GM18519 (cell line): ENCODE data around the gene ADAM10.

Experiments used
- ATAC-seq: cut with Tn5 transposase; IDR thresholded peaks from one replicate; pipeline ENCODE4 v1.9.1; 2021; ENCODE audit warnings: mild to moderate bottlenecking, moderate library complexity; ENCODE audit not compliant: unreplicated experiment, low FRiP score

The ADAM10 gene

DNA sequence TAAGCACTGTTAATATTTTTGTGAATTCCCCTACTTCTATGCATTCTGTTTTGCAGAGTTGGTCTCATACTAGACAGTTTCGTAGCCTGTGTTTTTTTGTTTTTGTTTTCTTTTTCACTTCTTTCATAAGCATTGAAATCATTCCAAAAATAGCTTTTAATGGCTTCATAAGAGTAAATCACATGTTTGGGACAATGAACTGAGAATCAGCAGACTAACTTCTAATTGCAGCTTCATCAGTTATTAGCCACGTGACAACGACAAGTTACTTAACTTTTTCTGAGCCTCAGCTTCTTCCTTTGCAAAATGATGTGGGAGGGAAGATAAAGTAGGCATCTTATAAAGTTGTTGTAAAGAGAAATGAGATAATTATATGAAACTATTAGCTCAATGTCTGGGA, 193.0 kb downstream of the ADAM10 start:
- ATAC-seq = no peak

DNA sequence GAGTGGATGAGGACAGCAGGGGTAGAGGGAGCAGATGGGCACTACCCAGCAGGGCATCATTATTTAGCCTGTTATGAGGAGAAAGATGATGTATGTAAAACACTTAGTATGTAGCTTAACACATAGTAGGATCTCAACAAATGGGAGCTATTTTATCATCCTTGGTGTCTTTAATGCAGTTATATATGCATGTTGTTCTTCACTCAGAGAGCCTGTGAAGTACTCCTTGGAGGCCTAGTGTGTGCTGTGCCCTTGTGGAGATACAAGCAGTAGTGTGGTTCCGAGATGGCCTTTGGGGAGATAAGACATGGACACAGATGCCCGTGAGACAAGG, 193.5 kb downstream of the ADAM10 start:
- ATAC-seq = no peak

DNA sequence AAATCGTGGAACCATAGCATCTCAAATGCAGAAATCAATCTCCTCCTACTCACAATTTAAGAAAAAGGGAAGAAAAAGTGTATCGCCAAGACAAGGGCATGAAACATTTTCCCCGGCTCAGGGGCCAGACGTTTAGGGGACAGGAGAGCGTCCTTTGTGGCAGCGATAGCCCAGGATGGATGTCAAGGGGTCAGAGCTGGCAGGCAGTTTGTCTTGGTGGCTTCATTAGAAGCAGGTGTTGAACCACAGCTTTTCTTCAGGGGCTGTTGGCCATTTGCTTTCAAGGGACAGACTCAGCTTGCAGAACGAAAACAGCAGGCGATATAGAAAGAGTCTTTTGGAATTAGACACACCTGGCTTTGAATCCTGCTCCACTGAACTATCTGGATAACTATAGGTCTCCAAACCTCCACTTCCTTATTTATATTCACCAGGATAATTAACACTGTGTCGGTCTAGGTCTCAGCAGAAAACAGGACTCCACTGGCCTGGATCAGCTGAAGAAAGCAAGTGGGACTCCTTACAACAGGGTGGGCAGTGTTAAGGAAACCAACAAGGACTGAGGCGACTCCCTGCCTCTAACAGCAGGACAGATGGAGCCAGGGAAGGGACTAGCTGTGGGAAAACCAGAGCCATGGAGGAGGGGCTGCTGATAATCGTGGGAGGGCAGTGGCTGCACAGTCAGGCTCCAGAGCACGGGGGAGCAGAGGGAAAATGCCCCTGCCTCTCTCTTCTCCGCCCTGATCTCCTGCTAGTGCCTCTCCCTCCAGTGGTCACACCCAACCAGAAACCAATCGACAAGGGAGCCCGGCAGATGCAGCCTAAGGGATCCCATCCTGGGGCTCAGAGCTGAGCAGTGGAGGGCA, 194.1 kb downstream of the ADAM10 start:
- no peak for ATAC-seq

DNA sequence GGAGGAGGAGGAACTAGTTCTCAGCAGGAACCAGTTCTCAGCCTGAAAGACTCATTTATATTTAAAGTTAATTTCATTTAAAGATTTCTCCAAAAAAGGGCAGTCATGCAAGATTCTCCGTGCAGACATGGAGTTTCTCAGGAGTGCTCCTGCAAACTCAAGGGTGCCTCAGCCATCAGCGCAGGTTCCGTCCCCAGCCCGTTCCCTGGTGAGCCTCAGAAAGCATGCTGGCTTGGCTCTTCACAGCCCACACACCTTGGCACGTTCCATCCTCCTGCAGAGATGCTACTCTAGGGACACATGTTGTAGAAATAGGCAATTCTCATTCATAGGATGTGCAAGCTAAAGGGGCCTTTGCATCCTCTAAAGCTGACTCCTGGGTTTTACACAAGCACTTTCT, 194.7 kb downstream of the ADAM10 start:
- no peak for ATAC-seq

DNA sequence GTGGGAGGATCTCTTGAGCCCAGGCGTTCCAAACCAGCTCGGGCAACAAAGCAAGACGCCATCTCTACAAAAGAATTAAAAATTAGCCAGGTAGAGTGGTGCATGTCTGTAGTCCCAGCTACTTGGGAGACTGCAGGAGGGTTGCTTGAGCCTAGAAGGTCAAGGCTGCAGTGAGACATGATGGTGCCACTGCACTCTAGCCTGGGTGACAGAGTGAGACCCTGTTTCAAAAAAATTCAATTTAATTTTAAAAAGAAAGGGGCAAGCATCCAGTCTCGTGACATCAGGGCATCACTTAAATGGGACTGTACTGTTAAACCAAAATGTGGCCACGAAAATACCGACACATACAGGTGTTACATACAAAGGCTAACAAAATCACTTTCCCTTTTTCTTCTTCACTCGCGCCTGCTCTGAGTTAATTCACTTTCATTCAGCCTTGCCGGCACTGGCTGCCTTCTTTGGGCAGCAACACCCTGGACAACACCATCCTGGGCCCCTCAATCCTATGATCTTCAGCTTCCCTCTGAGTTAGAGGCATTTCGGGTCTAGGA, 196.1 kb downstream of the ADAM10 start:
- no peak for ATAC-seq

DNA sequence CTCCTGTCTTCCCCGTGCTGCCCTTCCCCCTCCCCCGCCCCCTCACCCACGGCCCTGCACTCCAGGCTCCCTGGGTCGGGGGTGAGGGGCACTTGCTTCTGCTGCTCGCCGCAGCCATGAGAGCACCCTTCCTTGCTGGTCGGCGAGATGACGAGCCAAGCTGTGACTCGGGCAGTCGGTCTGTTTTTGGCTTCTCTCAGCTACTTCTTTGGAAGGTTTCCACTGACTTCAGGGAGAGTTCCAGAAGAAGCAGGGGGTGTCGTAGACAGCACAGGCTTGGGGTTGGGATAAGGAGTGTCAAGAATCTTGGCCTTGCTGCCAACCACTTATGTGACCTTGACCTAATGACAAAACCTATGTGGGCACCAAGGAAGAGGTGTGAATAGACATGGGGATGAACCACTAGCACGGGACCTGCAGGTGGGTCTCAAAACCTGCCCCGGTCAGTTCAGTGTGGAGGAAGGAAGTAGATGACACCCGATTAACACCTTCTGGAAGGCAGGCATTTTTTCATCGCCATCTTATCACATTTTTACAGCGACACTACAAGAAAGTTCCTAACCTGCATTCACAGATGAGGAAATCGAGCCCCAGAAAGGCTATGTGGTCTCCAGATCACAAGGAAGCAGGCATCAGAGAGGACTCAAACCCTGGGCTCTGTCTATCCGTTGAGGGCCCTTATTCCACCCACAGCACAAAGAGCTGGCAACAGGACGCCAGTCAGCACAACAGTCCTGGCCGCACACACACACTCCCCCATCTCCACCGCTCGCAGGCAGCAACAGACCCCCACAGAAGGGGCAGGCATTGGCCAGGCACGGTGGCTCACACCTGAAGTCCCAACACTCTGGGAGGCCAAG, 196.8 kb downstream of the ADAM10 start:
- ATAC-seq = no peak

DNA sequence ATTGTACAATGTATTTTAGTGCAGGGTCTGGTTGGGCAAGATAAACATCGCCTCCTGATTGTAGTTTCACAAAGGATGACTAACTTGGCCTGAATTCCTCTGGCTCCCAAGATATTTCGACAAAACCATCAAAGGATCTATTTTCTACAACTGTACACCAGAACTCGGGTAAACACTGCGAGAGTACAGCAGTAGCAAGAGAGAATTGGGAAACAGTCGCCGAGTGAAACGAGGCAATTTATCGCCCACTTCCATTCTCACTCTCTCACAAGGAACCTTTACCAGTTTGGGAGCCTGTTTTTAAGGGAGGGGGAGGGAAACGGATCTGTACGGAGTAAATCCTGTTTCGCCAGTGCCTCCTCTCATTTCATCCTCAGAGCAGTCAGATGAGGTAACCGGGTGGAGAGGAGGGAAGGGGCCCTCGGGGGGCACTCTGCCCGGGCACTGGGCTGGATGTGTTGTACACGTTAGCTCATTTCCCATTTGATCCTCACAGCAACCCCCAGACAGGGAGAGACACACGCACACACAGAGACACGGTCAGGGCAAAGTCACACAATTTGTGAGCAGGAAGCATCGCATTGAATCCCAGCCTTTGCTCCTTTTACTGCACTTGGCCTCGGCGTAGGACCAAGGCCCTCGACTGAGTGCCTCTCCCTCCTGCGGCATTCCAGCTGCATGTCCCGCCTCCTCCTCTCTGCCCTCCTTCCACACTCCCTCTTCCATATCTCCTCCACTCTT, 197.6 kb downstream of the ADAM10 start:
- ATAC-seq = no peak

DNA sequence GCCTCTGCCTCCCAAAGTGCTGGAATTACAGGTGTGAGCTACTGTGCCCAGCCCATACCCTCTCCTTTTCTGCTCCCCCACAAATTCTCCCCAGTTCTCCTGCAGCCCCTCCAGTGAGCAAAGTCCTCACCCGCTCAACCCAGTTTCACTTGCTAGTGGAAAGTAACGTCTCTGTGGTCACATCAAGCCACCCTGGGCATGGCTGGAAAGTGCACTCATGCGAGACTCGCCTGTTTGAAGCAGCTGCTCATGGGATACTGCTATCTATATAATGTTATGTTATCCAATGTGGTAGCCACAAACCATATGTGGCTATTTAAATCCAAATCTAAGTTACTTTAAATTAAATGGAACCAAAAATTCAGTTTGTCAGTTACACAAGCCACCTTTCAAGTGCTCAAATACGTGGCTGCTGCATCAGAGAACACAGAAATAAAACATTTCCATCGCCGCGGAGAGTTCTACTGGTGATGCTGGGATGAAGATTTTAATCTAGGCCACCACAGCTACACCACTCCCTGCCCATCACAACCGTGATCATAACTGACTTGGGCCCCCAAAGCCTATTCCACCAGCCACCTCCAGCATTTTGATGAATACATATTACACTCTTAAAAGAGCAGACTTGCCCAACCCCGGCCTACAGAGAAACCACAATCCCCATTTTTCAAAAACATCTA, 198.3 kb downstream of the ADAM10 start:
- ATAC-seq = no peak

DNA sequence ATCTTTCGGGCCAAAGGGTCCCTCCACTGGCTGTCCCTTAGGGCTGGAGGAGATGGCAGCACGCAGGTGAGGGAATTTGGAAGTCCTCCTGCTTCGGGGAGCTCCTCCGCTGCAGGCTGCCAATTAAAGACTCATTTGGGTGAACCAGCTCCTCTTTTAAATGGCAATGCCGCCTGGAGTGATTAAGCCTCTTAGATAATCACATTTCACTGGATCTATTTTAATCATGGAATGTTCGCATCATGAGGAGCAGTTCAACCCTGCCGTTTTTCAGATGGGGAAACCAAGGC, 199.8 kb downstream of the ADAM10 start:
- ATAC-seq = no peak

DNA sequence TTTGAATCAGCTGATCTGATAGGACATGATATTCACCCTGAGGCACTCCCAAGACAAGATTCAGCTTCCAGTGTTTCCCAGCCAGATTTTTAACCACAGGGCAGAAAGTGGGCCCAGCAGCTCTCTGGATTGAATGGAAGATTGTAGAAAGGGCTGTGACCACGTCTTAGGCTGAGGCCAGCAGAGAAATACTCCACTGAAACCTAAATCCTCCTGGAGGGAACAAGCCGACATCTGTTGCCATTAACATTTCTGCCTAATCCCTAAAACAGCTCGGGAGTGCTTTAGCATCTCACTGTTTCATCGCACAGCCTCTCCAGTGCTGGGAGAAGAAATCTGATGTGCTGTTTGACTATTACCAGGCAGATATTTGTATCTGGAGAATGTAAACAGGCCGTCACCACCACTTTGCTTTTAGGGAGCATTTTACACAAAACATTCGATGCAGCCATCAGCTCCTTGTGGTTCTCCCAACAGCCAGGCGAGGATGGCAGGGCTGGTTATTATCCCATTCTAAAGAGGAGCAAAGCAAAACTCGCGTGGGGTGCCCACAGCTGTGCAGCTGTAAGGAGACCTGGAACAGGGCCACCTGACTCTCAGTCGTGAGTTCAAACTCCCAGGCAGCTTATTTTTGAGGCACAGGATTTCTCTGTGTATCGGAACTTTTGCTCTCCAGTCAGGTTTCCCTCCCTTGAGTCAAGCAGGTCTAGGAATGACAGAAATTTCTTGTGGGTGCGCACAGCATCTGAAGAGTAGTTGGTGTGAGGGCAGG, 200.3 kb downstream of the ADAM10 start:
- ATAC-seq = no peak

DNA sequence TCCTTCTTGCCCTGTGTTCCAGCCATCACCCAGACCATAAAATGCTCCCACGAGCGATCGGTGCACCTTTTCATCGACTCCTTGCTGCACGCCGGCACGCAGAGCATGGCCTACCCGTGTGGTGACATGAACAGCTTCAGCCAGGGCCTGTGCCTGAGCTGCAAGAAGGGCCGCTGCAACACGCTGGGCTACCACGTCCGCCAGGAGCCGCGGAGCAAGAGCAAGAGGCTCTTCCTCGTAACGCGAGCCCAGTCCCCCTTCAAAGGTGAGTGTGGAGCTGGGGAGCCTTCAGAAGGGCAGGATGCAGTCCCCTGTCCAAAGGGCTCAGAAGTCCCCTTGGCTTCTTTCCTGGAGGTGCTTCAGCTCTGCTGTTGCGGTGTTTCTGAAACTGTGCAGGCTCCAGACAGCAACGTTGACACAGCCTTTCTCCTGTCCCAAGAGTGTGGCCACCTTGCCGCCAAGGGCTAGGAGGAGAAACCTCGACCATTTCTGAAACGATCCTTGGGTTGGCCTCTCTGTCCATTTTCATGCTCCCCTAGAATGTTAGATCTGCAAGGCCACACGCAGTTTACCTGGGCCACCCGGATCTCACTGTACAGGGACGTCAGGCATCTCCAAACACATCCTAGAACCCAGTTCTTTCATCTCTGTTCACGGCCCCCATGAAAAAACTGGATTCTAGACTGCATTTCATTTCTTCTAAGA, 201.0 kb downstream of the ADAM10 start:
- ATAC-seq = no peak

DNA sequence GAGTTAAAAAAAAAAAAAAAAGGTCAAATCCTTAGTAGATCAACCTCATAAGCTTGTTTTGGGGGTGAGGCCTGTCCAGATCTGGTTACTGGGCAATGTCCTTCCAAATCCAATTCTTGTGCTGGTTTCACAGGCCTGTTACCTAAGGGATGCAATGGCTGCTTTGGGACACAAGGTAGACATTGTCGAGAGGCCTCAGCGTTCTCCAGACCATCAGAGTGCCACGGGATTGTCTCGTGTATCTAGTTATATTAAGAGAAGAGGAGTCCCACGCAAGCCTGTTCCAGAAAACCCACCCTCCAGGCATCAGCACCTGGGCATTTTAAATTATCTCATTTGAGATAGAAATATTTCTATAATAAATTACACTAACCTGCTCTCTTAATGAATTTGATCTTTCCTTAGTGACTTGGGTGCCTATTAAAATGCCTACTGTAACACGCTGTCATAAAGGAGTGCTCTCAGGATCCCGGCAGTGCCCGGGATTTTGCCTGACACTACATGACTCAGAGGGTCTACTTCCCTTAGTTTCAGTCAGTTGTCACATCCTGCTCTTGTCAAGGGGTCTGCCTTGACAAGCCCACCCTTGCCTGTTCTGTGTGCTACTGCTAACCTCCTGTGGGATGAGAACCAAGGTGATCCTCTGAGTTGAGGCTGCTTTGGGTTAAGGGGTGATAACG, 201.7 kb downstream of the ADAM10 start:
- ATAC-seq = no peak

DNA sequence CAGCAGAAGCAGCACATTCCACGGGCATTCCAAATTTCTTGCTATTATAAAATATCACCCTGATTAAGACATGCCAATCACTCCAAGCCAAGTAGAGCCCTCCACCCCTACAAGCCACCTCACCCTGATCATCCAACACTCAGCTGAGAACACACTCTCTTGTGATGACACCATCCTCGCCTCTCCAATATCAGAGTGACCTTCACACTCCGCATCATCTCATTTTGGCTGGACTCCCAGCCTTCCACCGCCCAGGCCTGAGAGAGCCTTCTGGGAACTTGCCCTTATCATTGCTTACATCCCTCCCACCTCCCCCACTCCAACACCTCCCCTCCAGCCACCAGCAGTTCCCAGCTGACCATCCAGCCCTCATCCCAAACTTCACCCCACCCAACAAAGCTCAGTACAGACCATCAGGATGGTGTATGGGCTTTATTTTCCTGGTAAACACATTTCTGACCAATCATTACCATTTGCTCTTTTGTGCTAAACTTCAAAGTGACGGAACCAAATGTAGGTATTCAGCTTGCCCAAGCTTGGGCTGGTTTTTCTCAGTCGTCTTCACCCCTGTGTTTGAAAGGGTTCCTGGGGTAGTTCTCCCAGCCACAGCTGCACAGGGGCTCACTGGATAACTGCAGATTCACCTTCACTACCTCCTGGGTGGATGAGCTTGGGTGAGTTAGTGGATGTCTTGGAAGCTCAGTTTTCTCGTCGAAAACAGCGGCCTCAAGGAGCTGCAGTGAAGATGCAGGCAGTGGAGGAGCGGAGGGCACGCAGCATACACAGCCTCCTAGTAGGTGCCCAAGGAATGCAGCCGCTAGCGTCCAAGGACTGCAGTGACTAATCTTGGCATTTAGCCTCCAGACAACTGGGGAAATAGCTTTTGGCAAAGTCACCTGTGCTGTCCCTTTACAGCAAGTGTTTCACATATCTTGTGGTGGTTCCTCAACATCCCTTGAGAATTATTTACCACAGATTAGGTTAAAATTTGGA, 202.6 kb downstream of the ADAM10 start:
- ATAC-seq = no peak

DNA sequence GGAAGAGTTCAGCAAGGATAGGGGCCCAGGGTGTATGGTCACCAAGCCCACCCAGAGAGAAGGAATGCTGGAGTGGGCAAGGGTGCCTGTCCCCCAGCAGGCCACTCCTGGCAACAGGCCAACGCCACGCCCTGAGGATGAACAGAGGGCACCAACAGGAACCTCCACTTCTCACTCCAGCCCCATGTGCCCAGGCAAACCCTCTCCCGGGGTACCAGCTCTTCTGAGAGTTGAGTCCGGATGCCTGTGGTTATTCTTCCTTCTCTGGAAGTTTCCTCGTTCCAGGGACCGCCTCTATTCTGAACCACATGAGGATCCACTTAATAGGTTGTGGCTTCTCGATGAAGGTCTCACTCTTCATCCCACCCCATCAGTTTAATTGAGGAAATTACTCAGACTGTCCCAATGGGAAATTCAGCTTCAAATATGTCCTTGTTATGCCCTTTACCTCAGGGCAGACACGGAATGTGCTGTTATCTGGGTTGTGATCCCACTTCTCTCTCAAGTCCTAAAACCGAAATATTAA, 203.4 kb downstream of the ADAM10 start:
- no peak for ATAC-seq

DNA sequence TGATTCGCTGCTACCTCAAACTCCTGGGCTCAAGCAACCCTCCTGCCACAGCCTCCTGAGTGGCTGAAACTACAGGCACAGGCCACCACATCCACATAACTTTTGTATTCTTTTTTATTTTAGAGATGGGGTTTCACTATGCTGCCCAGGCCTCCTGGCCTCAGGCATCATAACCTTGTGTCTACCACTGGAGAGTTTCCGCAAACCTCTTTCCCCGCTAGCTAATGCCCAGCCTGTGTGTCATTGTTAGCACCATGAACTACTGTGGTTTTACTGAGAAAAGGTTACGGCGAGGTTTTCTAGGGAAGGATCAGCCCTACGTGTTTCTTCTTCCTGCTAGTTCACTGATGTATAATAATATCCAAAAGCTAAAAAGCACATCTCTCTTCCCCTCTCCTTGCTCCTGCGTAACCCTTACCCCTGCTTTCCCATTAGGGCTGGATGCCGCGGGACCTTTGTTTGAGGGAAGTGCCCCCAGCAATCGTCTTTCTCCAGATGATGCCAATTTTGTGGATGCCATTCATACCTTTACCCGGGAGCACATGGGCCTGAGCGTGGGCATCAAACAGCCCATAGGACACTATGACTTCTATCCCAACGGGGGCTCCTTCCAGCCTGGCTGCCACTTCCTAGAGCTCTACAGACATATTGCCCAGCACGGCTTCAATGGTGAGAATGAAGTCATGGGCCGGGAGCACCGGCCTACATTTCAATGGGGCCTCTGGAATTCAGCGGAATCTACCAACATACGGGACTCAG, 204.0 kb downstream of the ADAM10 start:
- no peak for ATAC-seq

DNA sequence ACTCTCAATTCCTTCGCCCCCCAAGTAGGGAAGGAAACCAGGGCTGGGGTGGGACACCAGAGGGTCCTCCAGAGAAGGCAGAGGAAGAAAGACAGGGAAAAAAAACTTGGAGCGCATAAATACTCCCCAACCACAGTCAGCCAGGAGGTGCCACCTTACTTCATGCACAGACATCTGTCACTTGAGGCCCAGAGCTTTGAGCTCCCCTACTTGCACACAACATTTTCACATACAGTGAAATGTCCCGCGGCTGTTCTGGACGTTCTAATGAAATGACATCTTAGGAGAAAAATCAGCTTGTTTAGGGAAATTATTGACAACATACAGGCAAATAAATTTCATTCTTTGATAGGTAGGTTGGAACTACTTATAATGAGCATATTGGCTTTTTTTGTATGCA, 204.8 kb downstream of the ADAM10 start:
- ATAC-seq = no peak
